ENCODE data around the gene AMPD2.

Gene AMPD2

DNA sequence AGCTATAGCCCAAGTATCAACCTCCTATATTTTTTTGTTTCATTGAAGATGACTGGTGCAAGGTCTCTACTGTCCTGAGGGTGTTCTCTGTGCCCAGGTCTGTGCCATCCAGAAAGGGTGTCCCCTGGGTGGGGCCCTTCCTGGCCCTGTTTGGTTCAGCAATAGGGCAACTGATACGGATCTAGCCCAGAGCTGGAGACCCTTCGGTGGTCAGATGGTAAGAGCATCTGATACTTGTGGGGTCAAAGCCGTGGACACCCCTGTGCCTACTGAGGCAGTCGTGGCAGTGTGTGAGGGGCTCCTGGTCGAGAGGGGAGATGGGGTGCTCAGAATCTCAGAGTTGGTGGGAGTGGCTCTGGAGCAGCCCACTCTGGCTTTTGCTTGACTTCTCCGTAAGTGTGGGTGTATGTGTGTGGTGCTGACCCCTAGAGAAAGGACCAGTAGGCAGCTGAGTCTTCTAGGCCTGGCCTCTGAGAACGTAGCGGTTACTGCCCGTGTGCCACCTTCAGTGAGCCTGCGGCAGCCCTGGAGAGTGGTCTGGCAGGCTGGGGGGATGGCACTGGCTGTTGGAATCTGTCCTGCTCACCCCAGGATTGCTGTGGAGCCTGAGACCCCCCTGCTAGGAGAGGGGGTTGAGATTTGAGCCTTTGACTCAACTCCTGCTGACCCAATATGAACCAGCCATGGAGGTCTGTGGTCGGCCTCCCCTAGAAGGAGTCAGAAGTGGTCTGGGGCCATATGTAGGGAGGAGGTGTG lies 2.7 kb downstream of the AMPD2 start:
- Histone ChIP-seq H3K27ac (ENCODE audit: poor library complexity, severe bottlenecking) (no peak overlapping the region), H3K9me3 (ENCODE audit: severe bottlenecking) (no peaks in the 10 kb centered on the region), H3K27me3 (ENCODE audit: insufficient read depth, poor library complexity, severe bottlenecking) (no peaks in the 10 kb centered on the region), H3K4me3 (ENCODE audit: severe bottlenecking) (no peak overlapping the region), H3K4me1 (ENCODE audit: insufficient read depth, poor library complexity, severe bottlenecking) (peaks cover 5% of the 10 kb centered on the region), H3K36me3 (ENCODE audit: low read depth) (no peaks in the 10 kb centered on the region)
- no peak for ATAC-seq (ENCODE audit: low read depth)
- TF ChIP-seq, protein P1, sequence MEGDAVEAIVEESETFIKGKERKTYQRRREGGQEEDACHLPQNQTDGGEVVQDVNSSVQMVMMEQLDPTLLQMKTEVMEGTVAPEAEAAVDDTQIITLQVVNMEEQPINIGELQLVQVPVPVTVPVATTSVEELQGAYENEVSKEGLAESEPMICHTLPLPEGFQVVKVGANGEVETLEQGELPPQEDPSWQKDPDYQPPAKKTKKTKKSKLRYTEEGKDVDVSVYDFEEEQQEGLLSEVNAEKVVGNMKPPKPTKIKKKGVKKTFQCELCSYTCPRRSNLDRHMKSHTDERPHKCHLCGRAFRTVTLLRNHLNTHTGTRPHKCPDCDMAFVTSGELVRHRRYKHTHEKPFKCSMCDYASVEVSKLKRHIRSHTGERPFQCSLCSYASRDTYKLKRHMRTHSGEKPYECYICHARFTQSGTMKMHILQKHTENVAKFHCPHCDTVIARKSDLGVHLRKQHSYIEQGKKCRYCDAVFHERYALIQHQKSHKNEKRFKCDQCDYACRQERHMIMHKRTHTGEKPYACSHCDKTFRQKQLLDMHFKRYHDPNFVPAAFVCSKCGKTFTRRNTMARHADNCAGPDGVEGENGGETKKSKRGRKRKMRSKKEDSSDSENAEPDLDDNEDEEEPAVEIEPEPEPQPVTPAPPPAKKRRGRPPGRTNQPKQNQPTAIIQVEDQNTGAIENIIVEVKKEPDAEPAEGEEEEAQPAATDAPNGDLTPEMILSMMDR (IDR thresholded peaks at IDR 0.05; ENCODE audit: poor library complexity, severe bottlenecking), result no peak
- no peak for DNase-seq (ENCODE audit: low spot score)

DNA sequence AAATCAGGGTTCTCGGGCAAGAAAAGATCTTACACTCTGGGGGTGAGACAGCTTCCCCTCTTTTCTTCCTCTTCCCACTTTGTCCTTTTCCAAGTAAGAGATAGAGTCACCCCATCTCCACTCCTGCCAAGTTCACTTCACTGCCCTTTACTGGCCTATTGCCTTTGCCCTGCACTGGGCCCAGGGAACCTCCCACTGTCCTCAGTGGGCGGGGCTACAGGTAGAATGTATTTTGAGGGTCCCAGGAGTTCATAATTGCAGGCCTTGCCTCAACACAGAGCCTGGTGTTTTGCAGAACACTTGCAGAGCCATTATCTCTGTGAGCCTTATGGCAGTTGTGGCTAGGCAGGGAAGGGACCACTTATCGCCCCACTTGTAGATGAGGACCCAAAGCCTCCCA lies 3.3 kb downstream of the AMPD2 start:
- no peaks in the 10 kb centered on the region for H3K36me3 ChIP-seq (ENCODE audit: low read depth)
- no peak overlapping the region for H3K27ac ChIP-seq (ENCODE audit: poor library complexity, severe bottlenecking)
- no peaks in the 10 kb centered on the region for H3K9me3 ChIP-seq (ENCODE audit: severe bottlenecking)
- H3K4me3 ChIP-seq (ENCODE audit: severe bottlenecking), result no peak overlapping the region
- H3K4me1 ChIP-seq (ENCODE audit: insufficient read depth, poor library complexity, severe bottlenecking), result no peaks in the 10 kb centered on the region
- TF ChIP-seq, protein P1 (IDR thresholded peaks at IDR 0.05; ENCODE audit: poor library complexity, severe bottlenecking), result no peak
- no peaks in the 10 kb centered on the region for H3K27me3 ChIP-seq (ENCODE audit: insufficient read depth, poor library complexity, severe bottlenecking)
- ATAC-seq (ENCODE audit: low read depth) (no peak), DNase-seq (ENCODE audit: low spot score) (no peak)

DNA sequence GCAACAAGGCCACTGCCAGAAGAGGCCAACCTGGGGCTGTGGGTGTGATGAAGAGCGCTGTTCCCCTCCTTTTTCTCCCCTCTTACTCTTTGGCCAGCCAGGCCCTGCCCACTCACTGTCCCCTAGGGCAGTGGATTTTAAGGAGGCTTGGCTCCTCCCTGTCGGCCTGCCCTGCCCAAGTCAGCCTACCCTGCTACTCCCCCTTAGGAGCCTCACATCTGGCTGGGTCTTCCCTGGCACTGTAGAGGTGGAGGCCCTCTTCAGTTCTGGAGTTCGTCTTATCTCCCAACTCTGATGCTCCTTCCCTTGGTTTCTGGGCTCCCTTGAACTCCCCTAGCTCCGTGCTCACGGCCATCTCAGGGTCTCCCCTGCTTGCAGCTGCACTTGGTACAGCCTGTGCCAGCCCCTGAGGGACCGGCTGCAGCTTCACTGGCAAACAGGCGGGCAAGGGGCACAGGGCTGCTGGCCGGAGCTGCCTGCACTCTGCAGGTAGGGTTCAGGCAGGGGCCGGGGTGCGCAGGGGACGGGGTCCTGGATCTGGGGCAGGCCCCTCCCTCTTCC lies 4.0 kb downstream of the AMPD2 start:
- Histone ChIP-seq H3K9me3 (ENCODE audit: severe bottlenecking) (no peaks in the 10 kb centered on the region), H3K4me1 (ENCODE audit: insufficient read depth, poor library complexity, severe bottlenecking) (no peaks in the 10 kb centered on the region), H3K36me3 (ENCODE audit: low read depth) (peaks cover 3% of the 10 kb centered on the region), H3K27ac (ENCODE audit: poor library complexity, severe bottlenecking) (no peak overlapping the region), H3K4me3 (ENCODE audit: severe bottlenecking) (no peak overlapping the region), H3K27me3 (ENCODE audit: insufficient read depth, poor library complexity, severe bottlenecking) (no peaks in the 10 kb centered on the region)
- DNase-seq (ENCODE audit: low spot score) (no peak), ATAC-seq (ENCODE audit: low read depth) (no peak)
- TF ChIP-seq, protein P1 (IDR thresholded peaks at IDR 0.05; ENCODE audit: poor library complexity, severe bottlenecking), result no peak

DNA sequence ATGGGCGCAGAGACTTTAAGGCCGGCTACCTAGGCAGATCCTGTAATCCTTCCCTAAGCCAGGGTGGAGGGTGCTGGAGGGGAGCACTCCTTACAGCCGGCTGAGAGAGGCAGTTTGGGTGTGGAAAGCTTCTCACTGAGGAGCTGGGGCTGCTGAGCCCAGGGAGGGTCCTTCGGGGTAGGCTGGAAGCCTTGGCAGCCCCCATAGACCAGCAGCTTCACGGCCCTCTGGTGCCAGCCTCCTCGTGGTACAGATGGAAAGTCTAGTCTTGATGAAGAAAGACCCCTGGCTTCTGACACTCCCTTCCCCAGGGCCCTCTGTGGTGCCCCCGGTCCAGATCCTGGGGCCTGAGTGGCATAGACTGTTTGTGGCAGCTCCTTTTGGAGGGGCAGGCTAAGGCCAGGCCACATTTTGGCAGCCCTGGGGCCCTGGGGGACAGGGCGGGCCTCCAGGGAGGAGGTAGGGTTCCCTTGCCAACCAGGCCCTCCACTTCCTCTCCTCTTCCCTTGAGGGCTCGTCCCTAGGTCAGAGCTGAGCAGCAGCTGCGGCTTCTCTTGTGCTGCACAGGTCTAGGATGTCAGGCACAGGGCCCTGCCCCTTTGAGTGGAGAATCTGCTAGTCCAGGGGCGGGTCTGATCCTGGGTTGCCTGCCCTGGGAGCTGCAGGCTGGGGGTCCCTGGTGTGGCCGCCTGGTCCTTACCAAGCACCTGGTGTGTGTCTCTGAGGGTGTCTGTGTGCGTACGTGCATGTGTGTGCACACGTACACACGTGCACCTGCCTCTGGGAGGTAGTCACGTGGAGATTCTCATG lies 4.8 kb downstream of the AMPD2 start:
- H3K27me3 ChIP-seq (ENCODE audit: insufficient read depth, poor library complexity, severe bottlenecking), result no peaks in the 10 kb centered on the region
- TF ChIP-seq, protein P1 (IDR thresholded peaks at IDR 0.05; ENCODE audit: poor library complexity, severe bottlenecking), result no peak
- DNase-seq (ENCODE audit: low spot score) (no peak), ATAC-seq (ENCODE audit: low read depth) (no peak)
- H3K36me3 ChIP-seq (ENCODE audit: low read depth), result peaks cover 9% of the 10 kb centered on the region
- H3K4me1 ChIP-seq (ENCODE audit: insufficient read depth, poor library complexity, severe bottlenecking), result peaks cover 2% of the 10 kb centered on the region
- no peak overlapping the region for H3K27ac ChIP-seq (ENCODE audit: poor library complexity, severe bottlenecking)
- no peak overlapping the region for H3K4me3 ChIP-seq (ENCODE audit: severe bottlenecking)
- H3K9me3 ChIP-seq (ENCODE audit: severe bottlenecking), result no peaks in the 10 kb centered on the region

All from RWPE2 (cell line).